ENCODE results near the gene PNMA1. TPM values are rescaled to one million over a fixed set of nuclear protein-coding genes. Genes with fewer than 3 reads are reported as not detected.
A peak's percentile ranks its signal among the peaks of the same experiment; 100 is the strongest.

Gene PNMA1
- total and polyA plus RNA-seq, 9 of the 15 experiments (the other 6 are each of a cell fraction or from before 2014, with no cell fraction given): 1.7 to 26.4 (median 8.7) TPM

- TF ChIP-seq HBP1 (CRISPR knock-in tag; IDR thresholded peaks at IDR 0.05) (no peak), SMARCA5 (IDR thresholded peaks at IDR 0.05) (no peak), ZNF408 (CRISPR knock-in tag; IDR thresholded peaks at IDR 0.05; ENCODE audit: low read depth) (no peak), NR2F6 (CRISPR knock-in tag; IDR thresholded peaks at IDR 0.05) (no peak), MTA2 (IDR thresholded peaks at IDR 0.05; ENCODE audit: low read depth) (no peak), DPF2 (IDR thresholded peaks at IDR 0.05) (peak; percentile 65; the same call in 1 of the 2 replicates), GATAD2A (IDR thresholded peaks at IDR 0.05) (no peak), ZC3H8 (IDR thresholded peaks at IDR 0.05) (no peak), ZFX (CRISPR knock-in tag; IDR thresholded peaks at IDR 0.05) (peak; percentile 30; the same call in 1 of the 2 replicates), SMAD4 (CRISPR knock-in tag; conservative IDR thresholded peaks at IDR 0.05) (0 out of 2 replicates have a peak, but pooled peaks have one; percentile 16), ARID1B (IDR thresholded peaks at IDR 0.05) (0 out of 2 replicates have a peak, but pooled peaks have one; percentile 33), SIN3B (IDR thresholded peaks at IDR 0.05; ENCODE audit: low read depth) (no peak), KHSRP (IDR thresholded peaks at IDR 0.05) (no peak), CBFA2T2 (conservative IDR thresholded peaks at IDR 0.05) (no peak), CUX1 (CRISPR knock-in tag; IDR thresholded peaks at IDR 0.05) (0 out of 2 replicates have a peak, but pooled peaks have one; percentile 21), C11orf30 (IDR thresholded peaks at IDR 0.05; ENCODE audit: low read depth) (0 out of 2 replicates have a peak, but pooled peaks have one; percentile 4), MTA3 (IDR thresholded peaks at IDR 0.05; ENCODE audit: borderline replicate concordance) (peak; percentile 68; the same call in 1 of the 2 replicates), ZNF449 (CRISPR knock-in tag; IDR thresholded peaks at IDR 0.05) (peak; percentile 21; the same call in 1 of the 2 replicates)
- TF ChIP-seq, protein P1, sequence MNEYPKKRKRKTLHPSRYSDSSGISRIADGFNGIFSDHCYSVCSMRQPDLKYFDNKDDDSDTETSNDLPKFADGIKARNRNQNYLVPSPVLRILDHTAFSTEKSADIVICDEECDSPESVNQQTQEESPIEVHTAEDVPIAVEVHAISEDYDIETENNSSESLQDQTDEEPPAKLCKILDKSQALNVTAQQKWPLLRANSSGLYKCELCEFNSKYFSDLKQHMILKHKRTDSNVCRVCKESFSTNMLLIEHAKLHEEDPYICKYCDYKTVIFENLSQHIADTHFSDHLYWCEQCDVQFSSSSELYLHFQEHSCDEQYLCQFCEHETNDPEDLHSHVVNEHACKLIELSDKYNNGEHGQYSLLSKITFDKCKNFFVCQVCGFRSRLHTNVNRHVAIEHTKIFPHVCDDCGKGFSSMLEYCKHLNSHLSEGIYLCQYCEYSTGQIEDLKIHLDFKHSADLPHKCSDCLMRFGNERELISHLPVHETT (CRISPR knock-in tag; conservative IDR thresholded peaks at IDR 0.05 in 1 of 2, IDR thresholded peaks at IDR 0.05 in 1 of 2): peak in 1 of 2 experiments; percentile 49; a peak in 1 of 4 replicates
Observed at GRCh38 chr14:73726025-73726961, 12.1 kb upstream of the PNMA1 start (continued).
